Activated CD4-positive, alpha-beta T cell treated with anti-CD3 and anti-CD28 coated beads, Interleukin-2, Interleukin-4, amounts not matched to agents 100 ng/mL and 50 ng/mL, durations not matched to agents 16 hours and 8 hours (primary cell): ENCODE results near the gene LINC00305.

ENCODE experiments used
- DNase-seq: peaks from one replicate; pipeline ENCODE4 v3.0.0-alpha.2; 2020; ENCODE audit warnings: low spot score

The LINC00305 gene

GRCh38 chr18:64148988-64149387 is at the start of gene LINC00305:
Gene LINC00305 (minus strand): TSS chr18:64149088.
- no peak for DNase-seq

GRCh38 chr18:64191069-64191468 is 42.2 kb upstream of the LINC00305 start:
- no peak for DNase-seq

- DNase-seq, result no peak
Measured at GRCh38 chr18:64185987-64186386, 37.1 kb upstream of the LINC00305 start.

- DNase-seq, result no peak
Measured at GRCh38 chr18:64183665-64184064, 34.8 kb upstream of the LINC00305 start.

- no peak for DNase-seq
Measured at GRCh38 chr18:64180617-64181016, 31.7 kb upstream of the LINC00305 start.

- DNase-seq, result no peak
Measured at GRCh38 chr18:64180171-64180570, 31.3 kb upstream of the LINC00305 start.

GRCh38 chr18:64179556-64180080 is 30.7 kb upstream of the LINC00305 start:
- DNase-seq, result no peak

GRCh38 chr18:64178860-64179259 is 30.0 kb upstream of the LINC00305 start:
- DNase-seq, result no peak

GRCh38 chr18:64175432-64175831 is 26.5 kb upstream of the LINC00305 start:
- DNase-seq, result no peak

GRCh38 chr18:64171576-64171975 is 22.7 kb upstream of the LINC00305 start:
- DNase-seq, result no peak

- DNase-seq, result no peak
Measured at GRCh38 chr18:64167408-64167925, 18.6 kb upstream of the LINC00305 start.

- DNase-seq, result no peak
Measured at GRCh38 chr18:64165906-64166305, 17.0 kb upstream of the LINC00305 start.

- no peak for DNase-seq
Measured at GRCh38 chr18:64164883-64165282, 16.0 kb upstream of the LINC00305 start.

- no peak for DNase-seq
Measured at GRCh38 chr18:64149916-64150438, 1.1 kb upstream of the LINC00305 start.

GRCh38 chr18:64142904-64143303 is 6.0 kb downstream of the LINC00305 start:
- DNase-seq, result no peak

- DNase-seq, result no peak
Measured at GRCh38 chr18:64137914-64138313, 11.0 kb downstream of the LINC00305 start.

GRCh38 chr18:64134044-64134747 is 14.7 kb downstream of the LINC00305 start:
- DNase-seq, result no peak

GRCh38 chr18:64132871-64133270 is 16.0 kb downstream of the LINC00305 start:
- no peak for DNase-seq

GRCh38 chr18:64131314-64131713 is 17.6 kb downstream of the LINC00305 start:
- DNase-seq, result no peak

- DNase-seq, result no peak
Measured at GRCh38 chr18:64127172-64127571, 21.7 kb downstream of the LINC00305 start.

- no peak for DNase-seq
Measured at GRCh38 chr18:64119916-64120315, 29.0 kb downstream of the LINC00305 start.

- DNase-seq, result no peak
Measured at GRCh38 chr18:64118406-64118805, 30.5 kb downstream of the LINC00305 start.

- no peak for DNase-seq
Measured at GRCh38 chr18:64116571-64117175, 32.2 kb downstream of the LINC00305 start.
